Spleen (tissue), 11 donors: ENCODE results near the gene CATSPERD. TPM values are rescaled to one million over a fixed set of nuclear protein-coding genes. Genes with fewer than 3 reads are reported as not detected.

Experiments
- DNase-seq: peaks from one replicate; pipeline ENCODE4 v3.0.0-alpha.2; 2020
- H3K27ac ChIP-seq, 8 donors: fragments of 200-600 bp; sonication (generic) in 7 of 8; 1 replicate in 4 of 8; 2 replicates in 4 of 8; pipeline versions ENCODE4 v1.5.0 to v1.8.0; 2016 to 2021; ENCODE audit warnings: inconsistent platforms in 4 of 8, mild to moderate bottlenecking in 4 of 8, moderate library complexity in 1 of 8
- H3K27me3 ChIP-seq, 7 donors: fragments of 200-600 bp; sonication (generic) in 6 of 7; replicated peaks in 1 of 7; 1 replicate in 4 of 7; 2 replicates in 3 of 7; pipeline versions ENCODE4 v1.5.0 to v1.8.0; 2016 to 2021; ENCODE audit warnings: inconsistent platforms in 3 of 7, mild to moderate bottlenecking in 1 of 7
- H3K36me3 ChIP-seq, 6 donors: fragments of 200-600 bp; sonication (generic) in 5 of 6; 1 replicate in 4 of 6; 2 replicates in 2 of 6; pipeline versions ENCODE4 v1.5.0 to v1.8.0; 2016 to 2021; ENCODE audit warnings: inconsistent platforms in 2 of 6
- H3K4me1 ChIP-seq, 6 donors: fragments of 200-600 bp; sonication (generic) in 5 of 6; 1 replicate in 3 of 6; 2 replicates in 3 of 6; pipeline versions ENCODE4 v1.5.0 to v1.8.0; 2016 to 2021; ENCODE audit warnings: inconsistent platforms in 3 of 6
- H3K4me3 ChIP-seq, 8 donors: fragments of 200-600 bp; sonication (generic) in 7 of 8; 1 replicate in 4 of 8; 2 replicates in 4 of 8; pipeline versions ENCODE4 v1.5.0 to v1.8.0; 2016 to 2021; ENCODE audit warnings: inconsistent platforms in 4 of 8, mild to moderate bottlenecking in 4 of 8, moderate library complexity in 2 of 8
- H3K9me3 ChIP-seq, 8 donors: fragments of 200-600 bp; sonication (generic) in 7 of 8; 1 replicate in 4 of 8; 2 replicates in 4 of 8; pipeline versions ENCODE4 v1.5.0 to v1.8.0; 2016 to 2021; ENCODE audit warnings: inconsistent platforms in 4 of 8
- CTCF ChIP-seq, 11 experiments: fragments of 200-600 bp in 7 of 11; fragments of 450-650 bp in 4 of 11; sonication (generic) in 4 of 11; IDR thresholded peaks in 8 of 11; conservative IDR thresholded peaks in 3 of 11; 1 replicate in 7 of 11; 2 replicates in 4 of 11; pipeline versions ENCODE4 v1.4.0 to v1.8.0; 2016 to 2021; ENCODE audit warnings: antibody characterized with exemption in 11 of 11, inconsistent platforms in 4 of 11, mild to moderate bottlenecking in 1 of 11
- POLR2A ChIP-seq, 3 donors: fragments of 450-650 bp; IDR thresholded peaks; one replicate each; pipeline ENCODE4 v1.5.1; 2017; ENCODE audit warnings: antibody characterized with exemption in 3 of 3, mild to moderate bottlenecking in 1 of 3
- POLR2AphosphoS5 ChIP-seq, 3 donors: sonication (generic); formaldehyde crosslinking; IDR thresholded peaks; one replicate each; pipeline ENCODE4 v1.5.1; 2017; ENCODE audit warnings: antibody characterized with exemption in 3 of 3
- WGBS, 5 donors: extraction: QIAGEN DNeasy Blood & Tissue Kit in 3 of 5; methylation state at CpG; one replicate each; pipeline versions ENCODE4 v1.1.5 to v1.1.7; 2013 to 2018; 5-methylcytosine and 5-hydroxymethylcytosine counted together
- intact Hi-C: fragments of 100-400 bp; cut with DNase I; formaldehyde crosslinking; loops from one replicate; pipeline ENCODE4 v1.15.0; 2023; ENCODE audit warnings: low total_unique reads
- polyA plus RNA-seq, 3 donors: library from polyadenylated mRNA; stranded (reverse); fragments of 200-250 nt; gene quantifications; one replicate each; pipeline ENCODE4 v1.2.1, GENCODE V29; 2013
- total RNA-seq, 7 donors: library from RNA; depleted of rRNA in 3 of 7; stranded (reverse); fragments of >200 nt in 3 of 7; fragmentation: NEBNext Ultra II Directional in 4 of 7; extraction: Animal tissue kit (Norgen Biotek cat#: 25700) in 4 of 7; gene quantifications; one replicate each; pipeline versions ENCODE4 v1.1.0 to v1.2.1, GENCODE V29; 2016 to 2021
- donor health status: healthy with polysubstance abuse.
- donor health status: DM: no; HTN: no; CAD: no; lungs with moderate emphysema.
- donor health status: DM: no; HTN: no; CAD: no.
- donor health status: Bipolar disorder and iron deficiency.
- donor health status: healthy.
- donor health status: DM: no; HTN: no; CAD: no.
- donor health status: DM: yes; HTN: yes; CAD: no.

Gene CATSPERD
- total and polyA plus RNA-seq, 10 donors, result not detected

- Histone ChIP-seq H3K36me3 (peaks cover 4 to 73% (median 62%) of the 10 kb centered on the region in 6 donors), H3K9me3 (no peaks in the 10 kb centered on the region), H3K4me3 (no peak overlapping the region), H3K4me1 (peaks cover 8 to 54% (median 41%) of the 10 kb centered on the region in 6 donors), H3K27ac (peak overlapping the region in 3 of 8 donors; percentile 92 to 94 (median 94)), H3K27me3 (no peaks in the 10 kb centered on the region)
- intact Hi-C loops, result no loop called here
- WGBS, 5 donors, result 79 to 88% (median 84%) methylated on average over 30 to 39 of the region's 39 CpGs
- TF ChIP-seq POLR2A (IDR thresholded peaks at IDR 0.05) (no peak), POLR2AphosphoS5 (IDR thresholded peaks at IDR 0.05) (peak; percentile 46 to 77 (median 53)), CTCF (IDR thresholded peaks at IDR 0.05 in 8 of 11, conservative IDR thresholded peaks at IDR 0.05 in 3 of 11) (no peak)
- DNase-seq, result peak; percentile 80
These were observed 27.0 kb upstream of the CATSPERD start for GRCh38 chr19:5693195-5694166.

- Histone ChIP-seq H3K27me3 (no peaks in the 10 kb centered on the region), H3K9me3 (no peaks in the 10 kb centered on the region), H3K27ac (peak overlapping the region in 1 of 8 donors; percentile 92), H3K4me3 (no peak overlapping the region), H3K4me1 (peaks cover 8 to 51% (median 39%) of the 10 kb centered on the region in 6 donors), H3K36me3 (peaks cover 4 to 82% (median 71%) of the 10 kb centered on the region in 6 donors)
- peak; percentile 79 for DNase-seq
- TF ChIP-seq CTCF (IDR thresholded peaks at IDR 0.05 in 8 of 11, conservative IDR thresholded peaks at IDR 0.05 in 3 of 11), result no peak
- peak in 2 of 3 donors; percentile 23 to 51 for TF ChIP-seq POLR2AphosphoS5 (IDR thresholded peaks at IDR 0.05)
- TF ChIP-seq POLR2A (IDR thresholded peaks at IDR 0.05), result no peak
- 89 to 93% (median 90%) methylated on average over 37 to 45 of the region's 45 CpGs for WGBS, 5 donors
- intact Hi-C loops, result no loop called here
These were observed 26.1 kb upstream of the CATSPERD start for GRCh38 chr19:5694167-5694955.

GRCh38 chr19:5694956-5695648, 25.3 kb upstream of the CATSPERD start:
- intact Hi-C loops, result no loop called here
- no peak for DNase-seq
- no peak for TF ChIP-seq CTCF (IDR thresholded peaks at IDR 0.05 in 8 of 11, conservative IDR thresholded peaks at IDR 0.05 in 3 of 11)
- TF ChIP-seq POLR2A (IDR thresholded peaks at IDR 0.05), result no peak
- no peak for TF ChIP-seq POLR2AphosphoS5 (IDR thresholded peaks at IDR 0.05)
- Histone ChIP-seq H3K27me3 (no peaks in the 10 kb centered on the region), H3K36me3 (peaks cover 4 to 89% (median 78%) of the 10 kb centered on the region in 6 donors), H3K4me1 (peaks cover 8 to 44% (median 32%) of the 10 kb centered on the region in 6 donors), H3K27ac (peak overlapping the region in 1 of 8 donors; percentile 6), H3K4me3 (no peak overlapping the region), H3K9me3 (no peaks in the 10 kb centered on the region)
- WGBS, 5 donors, result 87 to 100% (median 89%) methylated on average over 2 to 8 of the region's 8 CpGs
